ENCODE results near the gene USH1C.

The USH1C gene

DNA sequence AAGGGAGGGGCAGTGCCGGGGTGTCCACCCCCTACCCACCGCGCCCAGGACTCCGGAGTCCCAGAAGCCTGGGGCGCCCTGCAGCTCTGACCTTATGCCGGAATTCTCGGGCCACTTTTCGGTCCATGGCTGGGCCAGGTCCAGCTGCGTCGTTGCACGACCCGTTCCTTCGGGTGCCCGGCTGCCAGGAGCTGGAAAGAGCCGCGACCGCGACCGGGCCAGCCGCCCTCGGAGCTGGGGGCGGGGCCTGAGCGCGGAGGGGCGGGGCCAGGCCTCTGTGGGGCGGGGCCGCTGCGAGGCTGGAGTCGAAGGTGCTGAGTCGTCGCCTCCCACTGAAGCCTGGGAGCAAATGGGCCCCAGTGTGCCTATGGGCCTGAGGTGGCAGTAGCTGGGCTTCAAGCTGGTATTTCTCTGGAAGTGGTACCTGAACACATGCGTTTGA is at the start of gene USH1C:
Gene USH1C, minus strand, starts transcription at position 236 of the 442 bp plus-strand sequence. Its CDS starts 109 bp downstream, at position 127.
- no peak for FAIRE-seq

DNA sequence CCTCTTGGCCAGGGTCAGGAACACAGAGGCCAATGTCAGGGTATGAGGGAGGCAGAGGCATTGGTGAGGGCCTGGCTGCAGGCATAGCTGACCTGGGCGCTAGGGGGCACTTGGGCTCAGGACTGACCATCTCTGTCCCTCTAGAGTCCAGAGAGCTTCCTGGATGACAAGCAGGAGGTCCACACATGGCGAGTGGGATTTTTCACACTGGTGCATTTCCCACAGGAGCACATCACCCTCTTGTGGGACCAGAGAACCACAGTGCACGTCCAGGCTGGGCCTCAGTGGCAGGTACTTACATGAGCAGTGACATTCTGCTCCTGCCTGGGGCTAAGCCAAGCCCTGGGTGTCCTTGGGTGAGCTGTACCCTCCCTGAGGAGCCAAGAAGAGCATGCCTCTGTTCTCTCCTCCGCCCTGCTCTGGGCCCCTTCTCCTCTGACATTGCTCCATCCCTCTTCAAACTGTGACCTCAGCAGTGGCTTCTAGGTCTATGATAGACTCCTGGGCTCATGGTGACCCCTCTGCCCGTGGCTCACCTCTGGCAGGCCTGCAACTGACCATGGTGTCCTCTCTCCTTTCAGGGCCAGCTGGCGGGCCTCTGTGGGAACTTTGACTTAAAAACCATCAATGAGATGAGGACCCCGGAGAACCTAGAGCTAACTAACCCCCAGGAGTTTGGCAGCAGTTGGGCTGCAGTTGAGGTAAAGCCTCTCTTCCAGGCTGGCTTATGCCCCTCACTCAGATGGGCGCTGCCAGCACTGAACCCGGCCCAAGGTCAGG is 49.4 kb upstream of the USH1C start:
- FAIRE-seq: no peak

DNA sequence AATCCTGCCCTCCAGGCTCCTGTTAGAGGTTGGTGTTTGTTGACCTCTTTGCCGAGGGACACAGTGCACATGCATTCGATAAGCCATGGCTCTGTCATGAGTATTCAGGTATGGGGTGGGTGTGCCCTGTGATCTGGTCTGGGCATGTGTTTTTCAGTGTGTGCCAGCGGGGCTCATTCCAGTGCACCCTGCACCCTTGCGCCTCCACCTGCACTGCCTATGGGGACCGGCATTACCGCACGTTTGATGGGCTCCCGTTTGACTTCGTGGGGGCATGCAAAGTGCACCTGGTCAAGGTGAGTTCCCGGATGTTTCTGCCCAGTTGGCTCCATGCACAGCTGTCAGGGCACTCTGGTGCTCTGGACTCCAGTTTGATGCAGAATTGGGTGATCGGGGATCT is 47.1 kb upstream of the USH1C start:
- no peak for FAIRE-seq

DNA sequence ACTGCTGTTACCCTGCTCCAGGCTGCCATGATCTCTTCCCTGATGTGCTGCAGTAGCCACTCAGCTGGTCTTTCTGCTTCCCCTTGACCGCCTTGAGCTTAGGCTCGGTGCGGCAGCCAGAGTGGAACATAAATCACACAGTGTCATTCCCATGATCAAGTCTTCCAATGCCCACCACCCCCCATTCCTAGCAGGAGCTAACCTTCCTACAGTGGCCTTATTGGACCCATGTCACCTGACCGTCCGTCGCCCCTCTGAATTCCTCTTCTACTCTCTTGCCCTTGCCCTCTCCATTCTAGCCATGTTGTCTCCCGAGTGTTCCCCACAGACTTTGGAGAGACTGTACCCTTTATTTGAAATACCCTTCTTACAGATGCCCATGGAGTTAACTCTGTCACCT is 46.2 kb upstream of the USH1C start:
- no peak for FAIRE-seq

DNA sequence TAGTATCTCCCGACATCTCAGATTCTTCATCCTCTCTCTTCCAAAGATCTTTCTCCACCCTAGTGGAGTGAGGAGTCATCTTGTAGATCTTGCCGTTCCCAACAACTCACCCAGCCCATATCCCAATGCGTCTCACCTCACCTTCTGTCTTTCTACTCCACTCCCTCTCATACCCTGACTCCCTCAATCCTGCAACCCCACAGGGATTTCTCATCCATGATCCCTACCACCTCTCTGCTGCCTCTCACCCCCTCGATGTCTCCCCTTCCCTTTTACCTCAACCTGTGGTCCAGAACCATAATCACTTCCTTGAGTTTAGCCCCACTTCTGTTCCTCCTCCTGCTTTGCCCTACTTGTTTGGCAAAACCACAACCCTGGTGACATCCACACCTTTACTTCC is 44.5 kb upstream of the USH1C start:
- no peak for FAIRE-seq

DNA sequence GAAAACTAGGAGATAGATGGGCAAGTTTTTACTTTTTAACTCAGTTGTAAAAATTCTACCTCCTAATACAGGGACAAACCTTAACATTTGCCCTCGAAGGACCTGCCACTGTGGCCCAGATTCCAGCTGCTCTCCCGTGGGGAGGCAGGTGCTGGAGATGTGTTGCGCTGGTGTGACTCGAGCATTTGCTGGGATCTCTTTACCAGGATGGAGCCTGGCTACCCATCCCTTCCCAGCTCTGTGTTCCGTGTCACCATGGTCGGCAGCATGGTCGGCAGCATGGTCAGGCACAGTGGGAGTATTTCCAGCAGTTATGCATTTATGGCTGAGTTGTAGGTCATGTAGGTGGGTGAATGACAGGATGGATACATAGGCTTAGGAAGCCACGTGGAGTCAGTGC is 44.0 kb upstream of the USH1C start:
- FAIRE-seq: no peak

DNA sequence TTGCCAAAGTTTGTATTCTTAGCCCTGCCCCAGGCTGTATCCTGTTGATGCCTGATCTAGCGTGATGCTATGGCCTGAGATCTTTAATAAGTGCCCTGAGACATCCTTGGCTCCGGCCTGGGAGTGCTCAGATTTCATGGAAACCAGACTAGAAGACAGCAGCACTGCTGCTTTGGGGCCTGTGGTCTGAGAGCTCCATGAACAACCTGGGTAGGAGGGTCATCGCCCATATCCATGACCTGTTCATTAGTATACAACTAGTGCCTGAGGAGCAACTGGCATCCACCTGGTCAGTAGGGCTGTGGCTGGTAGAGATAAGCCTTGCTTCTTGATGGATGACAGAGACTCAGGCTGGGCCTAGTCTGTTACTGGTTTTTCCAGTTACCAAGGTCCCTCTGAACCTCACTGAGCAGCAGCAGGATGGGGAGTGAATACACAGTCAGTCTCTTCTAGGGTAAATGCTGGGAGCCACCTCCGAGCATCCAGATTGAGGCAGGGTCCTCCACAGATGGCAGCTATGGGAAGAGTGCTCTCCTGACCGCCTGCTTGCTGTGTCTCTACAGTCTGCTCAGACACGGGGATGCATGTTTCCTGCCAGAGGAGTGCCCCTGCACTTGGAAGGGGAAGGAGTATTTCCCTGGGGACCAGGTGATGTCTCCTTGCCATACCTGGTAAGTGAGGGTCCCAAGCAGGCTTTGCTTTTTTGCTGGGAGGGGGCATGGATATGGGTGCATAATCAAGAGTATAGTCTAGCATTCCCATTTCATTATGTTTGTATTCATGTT is 41.9 kb upstream of the USH1C start:
- no peak for FAIRE-seq

DNA sequence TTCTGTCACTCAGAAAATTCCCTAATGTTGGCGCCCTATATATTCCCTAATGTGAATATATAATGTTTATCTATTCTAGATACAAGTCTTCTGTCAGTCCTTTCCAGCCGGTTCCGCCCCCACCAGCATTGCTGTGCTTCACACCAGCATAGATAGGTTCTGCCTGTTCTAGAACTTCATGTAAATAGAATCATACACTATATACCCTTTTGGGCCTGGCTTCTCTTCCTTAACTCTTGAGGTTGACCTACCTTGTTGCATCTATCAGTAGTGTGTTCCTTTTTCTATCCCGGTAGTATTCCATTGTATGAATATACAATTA is 37.5 kb upstream of the USH1C start:
- FAIRE-seq: no peak

DNA sequence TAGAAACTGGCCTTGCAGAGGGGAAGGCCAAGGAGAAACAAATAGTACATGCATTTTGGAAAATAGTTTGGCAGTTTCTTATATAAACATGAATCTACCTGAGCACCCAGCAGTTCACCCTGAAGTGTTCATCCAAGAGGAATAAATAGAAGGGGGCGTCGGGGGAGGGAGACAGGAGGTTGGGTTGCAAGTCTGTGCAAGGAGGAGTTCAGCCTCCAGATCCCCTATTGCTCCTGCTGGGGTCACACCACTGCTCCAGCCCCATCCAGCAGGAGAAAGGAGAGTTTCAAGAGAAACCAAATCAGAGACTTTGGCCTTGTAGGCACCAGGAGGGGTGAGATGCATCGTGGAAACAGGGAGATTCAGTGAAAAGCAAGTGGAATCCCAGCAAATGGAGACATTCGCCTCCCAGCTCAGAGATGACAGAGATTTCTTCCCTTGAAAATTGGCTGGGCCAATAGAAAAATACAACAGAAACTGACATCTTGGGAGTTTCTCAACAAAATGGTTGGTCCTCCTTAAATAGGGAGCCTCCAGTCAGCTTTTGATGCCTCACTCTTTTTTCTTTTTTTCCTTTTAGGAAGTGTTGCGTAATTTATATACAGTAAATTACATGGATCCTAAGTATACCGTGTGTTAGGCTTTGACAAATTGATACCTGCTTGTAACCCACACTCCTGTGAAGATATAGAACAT is 37.0 kb upstream of the USH1C start:
- FAIRE-seq: no peak

DNA sequence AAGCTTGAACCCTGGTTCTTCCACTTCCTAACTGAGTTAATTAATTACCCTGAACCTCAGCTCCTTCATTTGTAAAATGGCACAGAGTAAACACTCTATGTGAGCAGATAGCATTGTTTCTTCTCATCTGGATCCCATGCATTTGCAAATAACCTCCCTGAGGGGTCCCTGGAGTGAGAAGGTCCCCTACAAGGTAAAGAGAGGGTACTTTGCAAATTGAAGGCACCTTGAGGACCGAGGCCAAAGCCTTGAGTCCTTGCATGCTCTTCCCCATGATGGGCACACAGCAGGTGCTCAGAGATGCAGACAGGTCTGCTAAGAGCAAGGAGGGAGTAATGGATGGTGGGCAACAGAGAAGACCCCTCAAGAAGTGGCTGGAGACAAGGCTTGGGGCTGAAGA is 36.1 kb upstream of the USH1C start:
- FAIRE-seq: no peak

DNA sequence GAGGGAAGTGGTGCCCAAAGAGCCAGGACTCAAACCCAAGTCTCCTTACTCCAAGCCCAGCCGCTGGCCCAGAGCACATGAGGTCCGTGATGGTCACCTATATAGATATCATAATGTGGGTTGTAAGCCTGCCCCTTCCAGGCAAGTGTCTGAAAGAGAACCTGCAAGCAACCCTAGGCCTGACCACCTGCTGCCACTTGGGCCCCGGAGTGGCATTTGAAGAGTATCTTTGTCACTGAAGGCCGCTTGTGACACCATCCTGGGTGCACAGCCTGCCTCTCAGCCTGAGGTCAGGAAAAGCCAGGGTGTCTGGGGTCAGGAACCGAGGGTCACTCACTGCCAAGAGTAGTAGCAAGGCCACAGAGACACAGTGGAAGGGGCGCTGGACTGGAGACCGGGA is 35.2 kb upstream of the USH1C start:
- no peak for FAIRE-seq

DNA sequence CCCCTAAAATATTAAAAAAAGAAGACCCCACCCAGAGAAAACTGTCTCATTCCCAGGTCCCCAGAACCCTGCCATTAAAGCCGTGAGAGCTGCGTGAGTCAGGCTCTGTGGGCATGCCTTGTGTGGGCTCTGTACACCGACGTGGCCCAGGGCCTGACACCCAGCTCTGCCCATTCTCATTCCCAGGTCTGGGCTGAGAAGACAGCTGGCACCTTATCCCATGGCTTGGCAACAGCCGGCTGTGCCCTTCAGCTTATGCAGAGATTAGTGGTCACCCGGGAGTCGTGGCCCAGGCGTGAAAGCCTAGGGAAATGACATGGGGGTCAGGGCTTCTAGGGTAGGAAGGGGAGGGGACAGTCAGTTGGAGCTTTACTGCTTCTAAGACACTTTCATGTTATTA is 34.7 kb upstream of the USH1C start:
- FAIRE-seq: no peak

DNA sequence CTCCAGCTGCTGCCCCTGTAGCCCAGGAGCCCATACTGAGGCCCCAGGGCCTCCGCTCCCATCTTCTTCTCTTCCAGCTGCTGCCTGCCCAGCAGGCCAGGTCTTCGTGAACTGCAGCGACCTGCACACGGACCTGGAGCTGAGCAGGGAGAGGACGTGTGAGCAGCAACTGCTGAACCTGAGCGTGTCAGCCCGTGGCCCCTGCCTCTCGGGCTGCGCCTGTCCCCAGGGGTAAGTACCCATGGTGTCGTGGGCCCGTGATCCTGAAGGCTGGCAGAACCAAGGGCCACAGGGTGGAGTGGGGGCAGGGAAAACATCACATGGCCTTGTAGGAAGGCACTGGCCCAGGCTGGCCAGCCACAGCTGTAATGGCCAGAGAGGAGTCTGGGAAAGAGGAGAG is 34.1 kb upstream of the USH1C start:
- no peak for FAIRE-seq

DNA sequence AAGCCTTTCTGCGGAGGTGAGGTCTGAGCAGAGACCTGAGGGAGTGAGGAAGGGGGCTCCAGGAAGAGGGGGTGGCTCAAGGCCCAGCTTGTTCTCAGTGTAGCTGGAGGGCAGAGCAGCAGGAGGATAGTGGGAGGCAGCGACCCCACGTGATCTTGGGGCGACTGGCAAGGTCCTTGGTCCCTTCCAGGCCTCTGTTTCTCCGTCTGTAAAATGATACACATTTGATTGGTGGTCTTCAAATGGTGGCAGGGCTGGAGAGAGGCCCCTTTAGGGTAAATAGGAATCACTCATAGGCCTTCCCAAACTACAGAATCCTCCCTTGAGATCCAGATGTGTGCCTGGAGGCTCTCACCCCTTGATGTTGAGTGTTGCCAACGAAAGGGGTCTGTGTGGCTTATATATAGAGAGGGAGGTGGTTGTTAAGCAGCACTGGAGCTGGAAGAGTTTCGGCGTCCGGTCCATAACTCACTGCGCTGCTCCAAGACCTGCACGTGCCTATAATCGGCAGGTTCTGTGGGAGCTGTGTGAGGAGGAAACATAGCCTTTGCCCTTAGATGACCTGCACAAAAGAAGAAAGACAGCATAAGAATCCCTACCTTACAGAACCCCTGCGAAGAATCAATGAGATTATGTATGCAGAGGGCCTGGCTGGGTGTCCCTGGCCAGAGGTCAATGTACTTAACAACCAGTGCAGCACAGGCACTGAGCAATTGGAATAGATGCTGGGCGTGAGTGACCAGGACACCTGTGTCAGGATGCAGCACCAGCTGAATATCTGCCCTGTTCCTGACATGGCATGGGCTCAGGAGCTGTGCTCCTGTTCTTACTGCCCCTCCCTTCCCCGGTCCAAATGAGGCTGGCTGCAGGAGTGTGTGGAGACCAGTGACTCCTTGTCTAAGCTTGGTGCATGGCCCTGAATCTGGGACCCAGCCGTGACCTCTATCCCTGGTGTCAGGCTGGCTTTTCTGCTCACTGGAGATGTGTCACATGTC is 31.5 kb upstream of the USH1C start:
- no peak for FAIRE-seq

DNA sequence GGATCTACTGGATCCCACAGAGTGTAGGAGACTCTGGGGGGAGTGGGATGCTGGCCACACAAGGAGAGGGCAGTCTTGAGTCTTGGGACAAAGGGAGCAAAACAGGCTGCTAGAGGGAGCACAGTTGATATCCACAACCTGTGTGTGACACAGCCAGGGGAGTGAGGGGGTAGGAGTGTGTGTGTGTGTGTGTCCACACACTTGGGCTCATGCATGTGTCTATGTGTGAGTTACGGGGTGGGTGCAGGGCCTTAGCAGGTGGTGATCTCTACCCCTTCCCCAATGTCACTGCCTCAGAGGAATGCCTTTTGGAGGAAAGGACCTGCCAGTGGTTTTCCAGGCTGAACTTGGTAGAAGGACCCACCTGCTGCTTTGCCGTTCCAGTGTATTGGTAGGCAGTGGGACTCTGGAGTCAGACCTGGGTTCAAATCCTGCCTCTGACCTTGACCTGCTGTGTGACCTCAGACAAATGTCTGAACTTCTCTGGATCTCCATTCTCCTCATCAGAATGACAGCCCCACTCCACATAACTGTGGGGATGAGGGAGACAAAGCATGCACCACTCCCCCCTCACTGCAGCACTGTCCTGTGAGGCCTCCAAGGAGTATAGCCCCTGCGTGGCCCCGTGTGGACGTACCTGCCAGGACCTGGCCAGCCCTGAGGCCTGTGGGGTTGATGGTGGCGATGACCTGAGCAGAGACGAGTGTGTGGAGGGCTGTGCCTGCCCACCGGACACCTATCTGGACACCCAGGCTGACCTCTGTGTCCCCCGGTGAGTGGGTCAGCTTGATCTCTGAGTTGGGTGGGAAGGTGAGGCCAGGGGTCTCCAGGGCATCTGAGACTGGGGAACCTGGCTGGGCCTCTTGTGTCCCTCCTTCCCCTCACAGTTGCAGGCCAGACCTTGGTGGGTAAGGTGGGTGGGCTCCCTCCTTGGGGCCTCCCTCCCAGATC is 30.2 kb upstream of the USH1C start:
- no peak for FAIRE-seq

DNA sequence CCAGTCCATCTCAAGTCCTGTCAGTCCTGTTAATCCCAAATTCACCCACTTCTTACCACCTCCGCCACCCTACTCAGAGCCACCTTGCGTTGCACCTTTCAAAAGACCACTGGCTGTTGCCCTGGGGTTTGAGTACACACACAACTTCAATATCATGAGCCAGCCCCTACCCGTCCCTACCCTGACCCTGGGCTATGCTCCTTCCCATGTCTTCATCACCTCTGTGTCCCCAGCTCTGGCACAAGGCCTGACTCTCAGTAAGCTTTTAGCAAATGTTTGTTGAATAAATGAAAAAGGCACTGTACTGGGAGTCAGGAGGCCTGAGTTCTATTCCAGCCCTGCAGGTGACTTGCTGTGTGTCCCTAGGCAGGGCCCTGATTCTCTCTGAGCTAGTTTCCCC is 29.3 kb upstream of the USH1C start:
- FAIRE-seq: no peak

DNA sequence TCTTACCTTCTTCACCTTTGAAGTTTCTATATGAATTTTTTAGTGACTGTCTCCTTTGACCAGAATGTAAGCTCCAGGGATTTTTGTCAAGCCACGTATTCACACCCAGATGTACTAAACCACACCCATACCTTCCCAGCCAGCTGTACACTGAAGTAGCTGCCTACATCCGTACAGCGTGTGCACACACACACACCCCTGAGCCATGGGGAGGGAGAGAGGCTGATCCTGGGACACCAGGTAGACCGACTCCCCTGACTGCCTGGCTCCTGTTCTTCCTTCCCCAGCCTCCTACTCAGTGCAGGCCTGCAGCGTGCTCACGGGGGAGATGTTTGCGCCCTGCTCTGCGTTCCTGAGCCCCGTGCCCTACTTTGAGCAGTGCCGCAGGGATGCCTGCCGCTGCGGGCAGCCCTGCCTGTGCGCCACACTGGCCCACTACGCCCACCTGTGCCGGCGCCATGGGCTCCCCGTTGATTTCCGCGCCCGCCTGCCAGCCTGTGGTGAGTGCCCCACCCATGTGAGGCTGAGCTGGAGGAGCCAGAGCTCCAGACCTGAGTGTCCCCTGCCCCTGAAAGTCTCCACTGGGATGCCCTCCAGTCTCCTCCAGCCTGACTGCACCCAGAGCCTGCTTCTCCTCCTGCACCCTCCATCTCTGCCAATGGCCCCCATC is 28.7 kb upstream of the USH1C start:
- FAIRE-seq: no peak

DNA sequence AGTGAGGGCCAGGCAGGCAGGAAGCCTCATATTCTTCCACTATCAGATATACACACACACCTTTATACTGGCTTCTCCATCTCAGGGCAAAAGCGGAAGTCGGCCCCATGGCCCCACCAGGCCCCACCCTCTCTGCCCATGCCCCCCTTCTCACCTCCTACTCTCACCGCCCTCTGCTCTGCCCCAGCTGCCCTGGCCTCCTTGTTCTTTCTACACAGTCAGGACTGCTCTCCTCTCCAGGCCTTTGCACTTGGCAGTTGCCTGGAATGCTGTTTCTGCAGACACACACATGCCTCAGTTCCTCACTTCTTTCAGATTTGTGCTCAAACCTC is 28.1 kb upstream of the USH1C start:
- no peak for FAIRE-seq

DNA sequence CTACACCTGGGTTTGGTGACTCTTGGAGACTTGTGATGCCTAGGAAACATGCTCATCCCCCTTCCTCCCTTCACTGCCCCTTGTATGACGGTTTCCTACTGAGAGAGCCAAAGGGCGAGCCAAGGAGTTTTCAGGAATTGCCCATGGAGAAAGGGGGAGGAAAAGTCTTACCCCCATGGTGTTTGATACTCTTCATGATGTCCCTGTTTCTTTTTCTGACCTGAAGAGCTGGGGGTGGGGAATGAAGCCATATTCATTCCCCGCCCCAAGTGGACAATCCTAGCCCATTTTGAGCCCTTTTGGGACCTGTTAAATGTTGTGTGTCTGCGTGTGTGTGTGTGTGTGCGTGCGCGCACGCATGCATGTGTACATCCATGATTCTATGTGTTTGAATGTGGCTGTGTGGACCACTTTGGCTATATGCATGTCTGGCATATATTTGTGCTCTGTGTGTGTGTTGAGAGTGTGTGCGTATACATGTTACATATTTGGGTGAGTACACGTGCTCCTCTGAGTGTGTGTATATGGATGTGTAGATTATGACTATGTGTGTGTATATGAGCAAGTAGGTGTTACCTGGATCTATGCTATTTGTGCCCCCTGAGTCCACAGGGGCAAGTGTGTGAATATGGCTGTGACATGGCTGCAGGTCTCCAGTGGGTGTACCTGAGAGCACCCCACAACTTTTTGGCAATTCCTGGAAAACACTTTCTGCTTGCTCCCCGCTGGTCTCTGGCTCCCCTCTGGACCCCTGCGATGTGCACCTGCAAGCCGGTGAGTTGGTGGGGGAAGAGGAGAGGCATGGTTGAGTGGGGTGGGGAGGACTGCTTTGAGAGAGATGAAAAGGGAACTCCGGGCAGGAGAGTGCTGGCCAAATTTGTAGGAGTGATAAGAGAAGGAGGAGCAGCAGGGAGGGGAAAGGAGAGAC is 27.5 kb upstream of the USH1C start:
- no peak for FAIRE-seq

DNA sequence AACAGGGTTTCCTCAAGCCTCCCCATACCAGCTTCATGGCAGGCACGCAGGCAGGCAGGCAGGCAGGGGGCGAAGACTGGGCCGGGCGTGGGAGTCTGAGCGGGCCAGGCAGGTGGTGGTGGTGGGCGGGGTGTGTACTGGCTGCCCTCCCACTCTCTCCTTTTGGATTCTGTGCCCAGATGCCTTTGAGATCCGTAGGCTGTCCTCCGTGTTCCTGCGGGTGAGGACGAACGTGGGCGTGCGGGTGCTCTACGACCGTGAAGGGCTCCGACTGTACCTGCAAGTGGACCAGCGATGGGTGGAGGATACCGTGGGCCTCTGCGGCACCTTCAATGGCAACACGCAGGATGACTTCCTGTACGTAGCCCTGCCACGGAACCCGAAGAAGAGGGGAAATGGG is 25.8 kb upstream of the USH1C start:
- no peak for FAIRE-seq

Measured in TTC549 (cell line).